GM12801 (cell line): ENCODE measurements around the gene TOMM6.

Source experiments
- TF ChIP-seq, protein P1 (sequence below): IDR thresholded peaks from one replicate; pipeline ENCODE4 v1.5.1; 2011; ENCODE audit warnings: control low read depth; ENCODE audit not compliant: insufficient read length; ENCODE audit errors: extremely low read depth

The TOMM6 gene

DNA sequence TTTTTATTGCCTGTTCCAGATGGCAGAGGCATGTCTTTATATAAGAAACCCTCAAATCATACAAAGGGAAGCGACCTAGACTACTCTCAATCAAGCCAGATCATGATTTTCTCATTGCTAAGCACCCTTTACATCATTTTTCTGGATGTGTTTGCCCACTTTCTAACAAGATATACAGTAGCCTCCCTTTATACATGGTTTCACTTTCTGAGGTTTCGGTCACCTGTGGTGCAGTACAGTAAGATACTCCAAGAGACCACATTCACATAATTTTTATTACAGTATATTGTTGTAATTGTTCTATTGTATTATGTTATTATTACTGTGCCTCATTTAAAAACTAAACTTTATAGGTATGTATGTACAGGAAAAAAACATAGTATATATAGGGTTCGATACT is 23.6 kb downstream of the TOMM6 start:
- TF ChIP-seq, protein P1, sequence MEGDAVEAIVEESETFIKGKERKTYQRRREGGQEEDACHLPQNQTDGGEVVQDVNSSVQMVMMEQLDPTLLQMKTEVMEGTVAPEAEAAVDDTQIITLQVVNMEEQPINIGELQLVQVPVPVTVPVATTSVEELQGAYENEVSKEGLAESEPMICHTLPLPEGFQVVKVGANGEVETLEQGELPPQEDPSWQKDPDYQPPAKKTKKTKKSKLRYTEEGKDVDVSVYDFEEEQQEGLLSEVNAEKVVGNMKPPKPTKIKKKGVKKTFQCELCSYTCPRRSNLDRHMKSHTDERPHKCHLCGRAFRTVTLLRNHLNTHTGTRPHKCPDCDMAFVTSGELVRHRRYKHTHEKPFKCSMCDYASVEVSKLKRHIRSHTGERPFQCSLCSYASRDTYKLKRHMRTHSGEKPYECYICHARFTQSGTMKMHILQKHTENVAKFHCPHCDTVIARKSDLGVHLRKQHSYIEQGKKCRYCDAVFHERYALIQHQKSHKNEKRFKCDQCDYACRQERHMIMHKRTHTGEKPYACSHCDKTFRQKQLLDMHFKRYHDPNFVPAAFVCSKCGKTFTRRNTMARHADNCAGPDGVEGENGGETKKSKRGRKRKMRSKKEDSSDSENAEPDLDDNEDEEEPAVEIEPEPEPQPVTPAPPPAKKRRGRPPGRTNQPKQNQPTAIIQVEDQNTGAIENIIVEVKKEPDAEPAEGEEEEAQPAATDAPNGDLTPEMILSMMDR: no peak

DNA sequence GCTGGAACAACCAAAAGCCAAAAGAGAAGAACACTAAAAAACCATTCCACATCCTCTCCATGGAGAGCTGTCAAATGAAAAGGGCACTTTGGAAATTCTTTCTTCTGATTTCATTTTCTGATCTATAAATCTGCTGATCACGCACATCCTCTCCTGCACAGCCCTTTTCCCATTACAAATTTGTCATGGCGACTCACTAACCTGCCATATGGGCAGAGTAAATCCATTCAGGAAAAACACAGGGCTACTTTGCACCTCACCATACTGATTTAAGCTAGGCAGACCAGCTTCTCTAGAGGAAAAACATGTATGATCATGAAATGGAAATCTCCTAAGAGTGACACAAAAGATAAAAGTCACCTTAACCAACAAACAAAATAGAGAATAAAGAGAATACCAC is 26.0 kb downstream of the TOMM6 start:
- TF ChIP-seq, protein P1: no peak

DNA sequence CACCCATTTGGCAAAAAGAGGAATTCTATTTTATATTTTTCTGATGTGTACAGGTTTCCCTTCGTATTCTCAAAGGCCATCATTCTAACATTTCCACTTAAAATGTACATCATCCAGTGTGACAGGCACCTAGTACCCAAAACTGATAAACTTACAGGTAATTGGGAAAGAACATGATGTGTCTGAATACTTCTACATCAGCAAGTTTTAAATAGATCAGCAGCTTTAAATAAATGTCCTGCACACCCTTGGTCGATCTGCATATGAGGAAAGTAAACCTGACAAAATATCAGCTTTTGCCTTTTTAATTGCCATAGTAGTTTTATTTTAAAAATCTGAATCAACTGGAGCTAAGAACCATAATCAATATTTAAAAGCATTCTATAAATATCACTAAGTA is 26.5 kb downstream of the TOMM6 start:
- TF ChIP-seq, protein P1: no peak

DNA sequence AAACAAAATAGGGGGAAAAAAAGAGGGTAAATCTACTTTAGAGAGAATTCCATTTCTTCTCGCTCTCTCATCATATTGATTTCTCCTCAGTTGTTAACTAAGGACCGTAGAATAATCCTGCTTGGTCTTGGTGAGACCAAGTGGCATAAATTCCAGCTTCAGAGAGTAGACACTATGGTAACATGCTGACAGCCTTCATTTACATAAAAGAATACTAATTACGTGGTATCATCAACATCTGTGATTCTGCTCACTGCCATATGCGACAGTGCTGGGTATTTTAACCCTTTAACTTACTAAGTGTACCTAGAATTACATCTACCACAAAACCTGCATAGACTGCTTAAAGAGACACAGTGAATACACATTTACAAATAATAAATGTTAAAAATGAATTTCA is 27.1 kb downstream of the TOMM6 start:
- TF ChIP-seq, protein P1: no peak

DNA sequence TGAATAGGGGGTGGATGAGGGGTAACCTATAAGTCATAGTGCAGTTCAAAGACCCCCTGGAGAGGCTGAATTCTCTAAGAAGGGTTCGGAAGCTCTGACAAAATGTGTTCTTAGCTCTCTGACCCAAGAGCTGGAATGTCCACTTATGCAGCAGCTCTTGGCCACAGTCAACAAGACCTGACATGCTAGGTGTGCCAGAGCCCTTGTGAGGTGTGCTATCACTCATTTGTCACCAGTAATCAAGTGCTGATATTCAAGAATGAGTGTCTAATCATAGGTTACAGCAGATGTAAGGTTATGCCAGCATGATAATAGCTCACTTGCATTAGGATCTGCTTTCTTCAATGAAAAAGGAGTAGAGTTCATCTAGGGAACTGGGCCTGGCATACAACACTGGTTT is 28.1 kb downstream of the TOMM6 start:
- TF ChIP-seq, protein P1: no peak

DNA sequence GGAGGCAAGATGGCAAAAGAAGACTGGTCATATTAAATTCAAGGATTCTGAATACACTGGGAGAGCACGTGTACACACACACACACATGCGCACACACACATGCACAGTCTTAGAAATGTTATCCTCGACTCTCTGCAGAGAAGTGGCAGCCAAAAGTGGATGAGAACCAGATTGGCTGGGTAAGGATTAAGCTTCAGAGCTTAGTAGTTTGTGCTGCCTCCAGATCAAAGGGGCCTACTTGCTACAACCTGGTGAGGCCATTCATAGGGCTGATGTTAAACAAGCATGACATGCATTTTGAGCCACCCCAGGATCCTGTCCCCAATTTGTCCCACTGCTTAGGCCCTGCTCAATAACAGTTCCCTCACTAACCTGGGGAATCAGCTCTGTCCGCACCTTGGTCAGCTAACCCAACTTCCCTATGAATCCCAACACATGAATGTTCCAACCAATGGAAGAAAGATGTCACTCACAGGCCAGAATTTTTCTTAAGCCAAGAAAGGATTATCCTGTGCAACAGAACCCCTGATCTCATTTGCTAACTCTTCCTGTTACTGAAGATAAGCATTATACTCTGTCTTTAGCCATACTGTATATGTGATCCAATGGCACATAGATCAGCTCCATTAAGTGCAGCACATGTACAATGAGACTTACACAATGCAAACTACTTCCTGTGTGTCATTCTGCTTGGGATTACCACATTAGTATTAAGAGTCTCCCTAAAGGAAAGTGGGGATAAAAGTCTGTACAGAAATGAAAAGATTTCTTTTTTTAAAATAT is 31.0 kb downstream of the TOMM6 start:
- TF ChIP-seq, protein P1: no peak

DNA sequence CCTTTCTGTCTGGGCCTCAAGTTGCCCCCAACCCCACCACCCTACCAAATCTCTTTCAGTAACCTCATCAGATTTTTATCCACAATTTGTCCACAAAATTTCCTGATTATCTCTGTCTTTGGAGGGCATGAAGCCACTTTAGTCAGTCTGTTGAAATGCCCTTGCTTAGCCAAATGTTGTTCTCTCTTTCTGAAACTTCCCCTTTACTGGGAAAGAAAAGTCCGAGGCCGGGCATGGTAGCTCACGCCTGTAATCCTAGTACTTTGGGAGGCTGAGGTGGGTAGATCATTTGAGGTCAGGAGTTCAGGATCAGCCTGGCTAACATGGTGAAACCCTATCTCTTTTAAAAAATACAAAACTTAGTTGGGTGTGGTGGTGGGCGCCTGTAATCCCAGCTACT is 33.8 kb downstream of the TOMM6 start:
- TF ChIP-seq, protein P1: no peak

DNA sequence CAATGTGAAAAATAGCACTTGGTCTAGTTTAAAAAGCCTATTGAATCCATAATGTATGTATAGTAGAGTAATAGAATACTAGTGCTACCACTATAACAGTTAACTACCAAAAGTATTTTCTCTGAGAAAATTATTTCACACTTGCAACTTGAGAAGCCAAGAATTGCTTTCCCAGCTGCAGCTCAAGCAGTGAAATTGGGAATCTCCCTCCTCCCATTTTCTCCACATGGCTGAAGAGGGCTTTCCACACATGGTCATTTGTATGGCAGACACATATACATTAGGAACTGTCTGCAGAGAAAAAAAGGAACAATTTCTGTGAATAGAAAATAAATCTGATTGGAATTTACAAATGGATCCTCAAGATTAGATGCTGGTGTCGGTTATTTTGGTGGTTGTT is 34.5 kb downstream of the TOMM6 start:
- TF ChIP-seq, protein P1: no peak
